ENCODE data around the gene MYL4.

GRCh38 chr17:47242648-47243047 lies 33.5 kb downstream of the MYL4 start:
- TF ChIP-seq CTCF (IDR thresholded peaks at IDR 0.05): no peak
- TF ChIP-seq POLR2A (IDR thresholded peaks at IDR 0.05): no peak

Measured in gastroesophageal sphincter (tissue), 3 donors.